K562 (cell line): ENCODE data around the gene RALA. TPM values are rescaled to one million over a fixed set of nuclear protein-coding genes. Genes with fewer than 3 reads are reported as not detected.

ENCODE experiments used
- AFF4 ChIP-seq: sonication (generic); formaldehyde crosslinking; IDR thresholded peaks from 2 replicates; pipeline ENCODE4 v1.8.0; 2023; ENCODE audit warnings: mild to moderate bottlenecking, missing genetic modification reagents
- CHD7 ChIP-seq: fragments of 200-600 bp; sonication (generic); IDR thresholded peaks from one replicate; pipeline ENCODE4 v1.6.1; 2012; ENCODE audit warnings: mild to moderate bottlenecking, low read depth, low read length, inconsistent platforms
- ELF1 ChIP-seq: fragments of 200-800 bp; sonication (Bioruptor generic); IDR thresholded peaks from 2 replicates; pipeline ENCODE4 v1.6.1; 2016; ENCODE audit warnings: missing genetic modification characterization, missing compliant biosample characterization
- ELF4 ChIP-seq: fragments of 450-650 bp; formaldehyde crosslinking; IDR thresholded peaks from 2 replicates; pipeline ENCODE4 v1.4.0; 2022; ENCODE audit warnings: missing genetic modification characterization
- JUNB ChIP-seq: fragments of 450-650 bp; formaldehyde crosslinking; conservative IDR thresholded peaks from 2 replicates; pipeline ENCODE4 v1.4.0; 2020; ENCODE audit warnings: mild to moderate bottlenecking
- MXI1 ChIP-seq: IDR thresholded peaks from 2 replicates; pipeline ENCODE4 v1.6.1; 2011; ENCODE audit warnings: low read depth, mild to moderate bottlenecking, improper control_type of control experiment, low read length
- NFIC ChIP-seq: fragments of 450-650 bp; IDR thresholded peaks from 2 replicates; pipeline ENCODE4 v1.6.1; 2017; ENCODE audit warnings: mild to moderate bottlenecking, inconsistent platforms
- SRSF3 ChIP-seq: fragments of 200-400 bp; formaldehyde crosslinking; IDR thresholded peaks from 2 replicates; pipeline ENCODE4 v1.6.1; 2016; ENCODE audit warnings: mild to moderate bottlenecking, low read length, moderate library complexity; ENCODE audit not compliant: insufficient read depth
- TFAM ChIP-seq: fragments of 250-450 bp; sonication (Bioruptor Pico); conservative IDR thresholded peaks from 2 replicates; pipeline ENCODE4 v1.5.0; 2021; ENCODE audit warnings: mild to moderate bottlenecking, moderate library complexity
- ZNF146 ChIP-seq: IDR thresholded peaks from one replicate; pipeline ENCODE4 v1.6.1; 2018; ENCODE audit warnings: missing compliant biosample characterization; ENCODE audit not compliant: unreplicated experiment
- ZNF224 ChIP-seq: sonication (generic); formaldehyde crosslinking; IDR thresholded peaks from 2 replicates; pipeline ENCODE4 v1.8.0; 2022; ENCODE audit warnings: mild to moderate bottlenecking, missing genetic modification reagents
- ZNF311 ChIP-seq: fragments of 250-450 bp; sonication (Bioruptor Pico); IDR thresholded peaks from 2 replicates; pipeline ENCODE4 v1.4.0; 2020; ENCODE audit warnings: mild to moderate bottlenecking, moderate library complexity
- ZNF436 ChIP-seq: fragments of 250-450, 450-650 bp; sonication (Bioruptor Pico); formaldehyde crosslinking; IDR thresholded peaks from 2 replicates; pipeline ENCODE4 v1.7.0; 2020; ENCODE audit warnings: mild to moderate bottlenecking
- ZZZ3 ChIP-seq: fragments of 450-650 bp; IDR thresholded peaks from 2 replicates; pipeline ENCODE4 v1.6.1; 2016; ENCODE audit warnings: antibody characterized with exemption, mild to moderate bottlenecking, moderate library complexity
- polyA plus RNA-seq, 8 experiments: library from polyadenylated mRNA; depleted of rRNA in 4 of 8; stranded (reverse) in 5 of 8; unstranded in 3 of 8; fragments of >200 nt; fragmentation: Nextera tagmentation in 2 of 8; fragmentation: Illumina TruSeq in 1 of 8; extraction: Ambion mirVana in 2 of 8; extraction: Trizol in 1 of 8; gene quantifications; 2 replicates each; pipeline versions ENCODE4 v1.2.1 to v1.2.3, GENCODE V29; 2011 to 2014; ENCODE audit warnings: inconsistent platforms in 1 of 8, missing spikeins in 1 of 8
- total RNA-seq, 7 experiments: library from RNA; depleted of rRNA in 6 of 7; stranded (reverse); fragments of >200 nt in 6 of 7; fragmentation: Illumina TruSeq in 2 of 7; extraction: Trizol in 2 of 7; gene quantifications; 2 replicates each; pipeline versions ENCODE4 v1.2.1 to v1.2.3, GENCODE V29; 2011 to 2021; ENCODE audit warnings: low replicate concordance in 1 of 7

Gene RALA
- total and polyA plus RNA-seq, 9 of the 15 experiments (the other 6 are each of a cell fraction or from before 2014, with no cell fraction given): 7.2 to 28.0 (median 25.7) TPM

- TF ChIP-seq MXI1 (no peak), ZNF146 (CRISPR knock-in tag) (no peak), ZZZ3 (no peak), ELF1 (tag) (no peak), ZNF311 (CRISPR knock-in tag) (no peak), TFAM (CRISPR knock-in tag) (no peak), ZNF224 (CRISPR knock-in tag) (no peak), ELF4 (CRISPR knock-in tag) (no peak), ZNF436 (CRISPR knock-in tag) (no peak), AFF4 (CRISPR knock-in tag) (no peak), SRSF3 (no peak), CHD7 (no peak), JUNB (CRISPR knock-in tag) (peak; percentile 94), NFIC (no peak)
Observed at GRCh38 chr7:39589323-39590111, 33.9 kb upstream of the RALA start (continued).
